SK-N-SH (cell line): Measurements from ENCODE around the gene FOXM1. TPM values are rescaled to one million over a fixed set of nuclear protein-coding genes. Genes with fewer than 3 reads are reported as not detected.

Source experiments
- CTCF ChIA-PET: fragments of 300-600, 350-600 bp; formaldehyde crosslinking; extraction: SDS; loops from one replicate; lab custom pipeline; 2021; lab: Yijun Ruan, JAX
- POLR2A ChIA-PET: fragments of 350-600 bp; sonication (Branson Sonifier 250); formaldehyde crosslinking; extraction: SDS; loops from one replicate; lab custom pipeline; 2020; ENCODE audit warnings: antibody characterized with exemption, inconsistent platforms; lab: Yijun Ruan, JAX
- DNase-seq: peaks from one replicate; pipeline ENCODE4 v3.0.0; 2012
- H2AFZ ChIP-seq: fragments of 200-600 bp; sonication (generic); 2 replicates; pipeline ENCODE4 v1.8.1; 2016; ENCODE audit warnings: antibody characterized with exemption, mild to moderate bottlenecking, low read depth
- H3F3A ChIP-seq: fragments of 200-600 bp; sonication (generic); replicated peaks from 2 replicates; pipeline ENCODE3; 2016; ENCODE audit warnings: antibody characterized with exemption, mild to moderate bottlenecking; ENCODE audit not compliant: insufficient read depth
- H3K27ac ChIP-seq, 2 experiments: fragments of 200-500 bp in 1 of 2; fragments of 200-600 bp in 1 of 2; sonication (Bioruptor generic) in 1 of 2; sonication (generic), shearing (Covaris generic) in 1 of 2; 2 replicates each; pipeline versions ENCODE4 v1.5.1 to v1.6.1; 2014 to 2016; ENCODE audit warnings: low read depth in 2 of 2, inconsistent platforms in 1 of 2, low read length in 1 of 2, mild to moderate bottlenecking in 1 of 2, mixed read lengths in 1 of 2
- H3K27me3 ChIP-seq: fragments of 200-600 bp; sonication (generic), shearing (Covaris generic); 2 replicates; pipeline ENCODE4 v1.6.1; 2016; ENCODE audit warnings: mixed run types; ENCODE audit not compliant: insufficient read depth
- H3K36me3 ChIP-seq, 2 experiments: fragments of 200-500 bp in 1 of 2; fragments of 200-600 bp in 1 of 2; sonication (Bioruptor generic) in 1 of 2; sonication (generic) in 1 of 2; replicated peaks in 1 of 2; 2 replicates each; pipeline versions ENCODE3 to v1.5.1; 2014 to 2016; ENCODE audit warnings: low read length in 1 of 2, mild to moderate bottlenecking in 1 of 2; ENCODE audit not compliant: insufficient read depth in 2 of 2, control insufficient read depth in 1 of 2
- H3K4me1 ChIP-seq, 2 experiments: fragments of 200-500 bp in 1 of 2; fragments of 200-600 bp in 1 of 2; sonication (Bioruptor generic) in 1 of 2; sonication (generic), shearing (Covaris generic) in 1 of 2; 2 replicates each; pipeline versions ENCODE4 v1.5.1 to v1.6.1; 2014 to 2016; ENCODE audit warnings: low read depth in 1 of 2, low read length in 1 of 2, mixed run types in 1 of 2; ENCODE audit not compliant: insufficient read depth in 2 of 2, control insufficient read depth in 1 of 2
- H3K4me2 ChIP-seq: fragments of 200-600 bp; sonication (generic), shearing (Covaris generic); 2 replicates; pipeline ENCODE4 v1.6.1; 2017; ENCODE audit warnings: mixed run types
- H3K4me3 ChIP-seq, 2 experiments: fragments of 200-500 bp in 1 of 2; fragments of 200-600 bp in 1 of 2; sonication (Bioruptor generic) in 1 of 2; sonication (generic), shearing (Covaris generic) in 1 of 2; 2 replicates each; pipeline versions ENCODE4 v1.5.1 to v1.8.1; 2014 to 2016; ENCODE audit warnings: low read depth in 2 of 2, inconsistent platforms in 1 of 2, low read length in 1 of 2, mild to moderate bottlenecking in 1 of 2, mixed read lengths in 1 of 2, moderate library complexity in 1 of 2
- H3K79me2 ChIP-seq: fragments of 200-600 bp; sonication (generic); 2 replicates; pipeline ENCODE4 v1.8.1; 2017; ENCODE audit warnings: mild to moderate bottlenecking; ENCODE audit not compliant: insufficient read depth
- H3K9ac ChIP-seq: fragments of 200-600 bp; sonication (generic); 2 replicates; pipeline ENCODE4 v1.6.1; 2017; ENCODE audit warnings: mixed run types
- H3K9me2 ChIP-seq: fragments of 200-600 bp; sonication (generic); 2 replicates; pipeline ENCODE4 v1.6.1; 2017; ENCODE audit warnings: mixed run types
- H3K9me3 ChIP-seq: fragments of 200-600 bp; sonication (generic); 2 replicates; pipeline ENCODE4 v1.6.1; 2017; ENCODE audit warnings: mixed run types, mild to moderate bottlenecking, moderate library complexity
- H4K20me1 ChIP-seq: fragments of 200-600 bp; sonication (generic); 2 replicates; pipeline ENCODE4 v1.6.1; 2017; ENCODE audit warnings: mild to moderate bottlenecking, mixed run types; ENCODE audit not compliant: insufficient read depth
- ELF1 ChIP-seq: IDR thresholded peaks from 2 replicates; pipeline ENCODE4 v1.4.0; 2012
- EZH2phosphoT487 ChIP-seq: fragments of 200-600 bp; sonication (generic); IDR thresholded peaks from 2 replicates; pipeline ENCODE4 v1.6.1; 2017; ENCODE audit warnings: low read depth, mixed run types, mild to moderate bottlenecking, antibody characterized with exemption, moderate library complexity, borderline replicate concordance
- FOSL2 ChIP-seq: IDR thresholded peaks from 2 replicates; pipeline ENCODE4 v1.4.0; 2012; ENCODE audit warnings: low read depth, mild to moderate bottlenecking, moderate library complexity, borderline replicate concordance
- FOXJ3 ChIP-seq: sonication (generic); formaldehyde crosslinking; IDR thresholded peaks from 2 replicates; pipeline ENCODE4 v1.5.1; 2020; ENCODE audit warnings: mild to moderate bottlenecking, missing genetic modification reagents
- NRF1 ChIP-seq: IDR thresholded peaks from 2 replicates; pipeline ENCODE4 v1.6.1; 2012; ENCODE audit warnings: low read depth, mild to moderate bottlenecking, low read length
- RCOR1 ChIP-seq: fragments of 150-350 bp; IDR thresholded peaks from 2 replicates; pipeline ENCODE4 v1.6.1; 2017; ENCODE audit warnings: antibody characterized with exemption, low read length
- REST ChIP-seq: IDR thresholded peaks from 2 replicates; pipeline ENCODE4 v1.6.1; 2012; ENCODE audit warnings: mild to moderate bottlenecking, low read depth, low read length, moderate library complexity
- RFX5 ChIP-seq: IDR thresholded peaks from 2 replicates; pipeline ENCODE4 v1.6.1; 2012; ENCODE audit warnings: mild to moderate bottlenecking, improper control_type of control experiment, low read length
- USF2 ChIP-seq: fragments of 150-350 bp; IDR thresholded peaks from 2 replicates; pipeline ENCODE4 v1.6.1; 2017; ENCODE audit warnings: antibody characterized with exemption, low read length, low read depth, borderline replicate concordance
- WGBS: methylation state at CpG from one replicate; pipeline ENCODE4 v1.1.6; 2017; ENCODE audit warnings: low lambda C conversion rate; 5-methylcytosine and 5-hydroxymethylcytosine counted together
- polyA plus RNA-seq, 3 experiments: library from polyadenylated mRNA; depleted of rRNA; stranded (reverse); fragments of >200 nt; gene quantifications; 2 replicates each; pipeline ENCODE4 v1.2.3, GENCODE V29; 2012

FOXM1 gene
- polyA plus RNA-seq, 1 of the 3 experiments (the other 2 are of a cell fraction) = 29.9 TPM

- Histone ChIP-seq H3K4me3 (no peak overlapping the region), H3K79me2 (no peaks in the 10 kb centered on the region)
- CTCF ChIA-PET = interaction anchor here (0.9 to 3.5 kb wide), 3 partner anchors 13 to 111 kb away, joined by 4 to 15 read pairs (median 4); no protein-coding TSS in a partner anchor
These were observed 43.6 kb downstream of the FOXM1 start for GRCh38 chr12:2833327-2833726.

More at GRCh38 chr12:2833327-2833726, 43.6 kb downstream of the FOXM1 start:
- Histone ChIP-seq H3K9me2 (no peaks in the 10 kb centered on the region), H3K36me3 (no peaks in the 10 kb centered on the region), H3K27me3 (no peaks in the 10 kb centered on the region), H3K27ac (no peak overlapping the region), H4K20me1 (no peaks in the 10 kb centered on the region), H3K4me2 (no peak overlapping the region), H3K4me1 (peaks cover 4 to 15% of the 10 kb centered on the region in 2 experiments; a peak in 3 of 4 replicates), H3F3A (no peaks in the 10 kb centered on the region), H2AFZ (no peak overlapping the region), H3K9ac (no peak overlapping the region), H3K9me3 (no peaks in the 10 kb centered on the region)
- no peak for DNase-seq
- 84% methylated on average over 5 of the region's 5 CpGs for WGBS
- TF ChIP-seq ELF1 (no peak), FOSL2 (no peak), RCOR1 (no peak), EZH2phosphoT487 (no peak), REST (no peak), NRF1 (no peak), USF2 (no peak), RFX5 (no peak), FOXJ3 (no peak)
- POLR2A ChIA-PET = no interaction called here
